ENCODE results near the gene KEL.

- TF ChIP-seq REST (IDR thresholded peaks at IDR 0.05; ENCODE audit: low read depth) = no peak
- TF ChIP-seq CTCF (IDR thresholded peaks at IDR 0.05 in 2 of 3, conservative IDR thresholded peaks at IDR 0.05 in 1 of 3; ENCODE audit: borderline replicate concordance in 1 of 3, insufficient read depth in 1 of 3, low read depth in 2 of 3, low read length in 2 of 3) = no peak
- no peak for TF ChIP-seq CEBPB (IDR thresholded peaks at IDR 0.05; ENCODE audit: low read depth)
- TF ChIP-seq EZH2 (IDR thresholded peaks at IDR 0.05) = no peak
- TF ChIP-seq ATF3 (IDR thresholded peaks at IDR 0.05) = no peak
- TF ChIP-seq ELF1 (IDR thresholded peaks at IDR 0.05; ENCODE audit: borderline replicate concordance, low read depth) = no peak
- no peak for TF ChIP-seq POLR2A (IDR thresholded peaks at IDR 0.05; ENCODE audit: borderline replicate concordance, extremely low read depth, insufficient read depth, insufficient read length)
- no peak for TF ChIP-seq FOSL1 (IDR thresholded peaks at IDR 0.05; ENCODE audit: low read depth)
- TF ChIP-seq ZBTB33 (IDR thresholded peaks at IDR 0.05; ENCODE audit: extremely low read depth, insufficient replicate concordance, low read length) = no peak
Observed at GRCh38 chr7:142933624-142934023, 28.5 kb downstream of the KEL start, which contains the start of gene TRPV5.

Measured in HCT116 (cell line).